Mesenchymal stem cell (in vitro differentiated cells and primary cell): ENCODE data around the gene HHIPL1.

Experiments
- DNase-seq: peaks from one replicate; pipeline ENCODE4 v3.0.0-alpha.2; 2013
- H2AFZ ChIP-seq: one replicate; pipeline ENCODE4 v1.6.1; 2013; ENCODE audit warnings: low read depth, mild to moderate bottlenecking, control low read depth, inconsistent platforms, low read length, moderate library complexity
- H2AK5ac ChIP-seq: 2 replicates; pipeline ENCODE4 v1.6.1; 2013; ENCODE audit warnings: low read length, moderate library complexity, mild to moderate bottlenecking, inconsistent platforms; ENCODE audit not compliant: severe bottlenecking
- H2BK120ac ChIP-seq: one replicate; pipeline ENCODE4 v1.6.1; 2013; ENCODE audit warnings: low read depth, mild to moderate bottlenecking, inconsistent platforms, low read length, moderate library complexity
- H2BK12ac ChIP-seq, 2 experiments: one replicate each; pipeline ENCODE4 v1.6.1; 2013; ENCODE audit warnings: inconsistent platforms in 2 of 2, low read length in 2 of 2, mild to moderate bottlenecking in 2 of 2, moderate library complexity in 2 of 2, control low read depth in 1 of 2
- H2BK15ac ChIP-seq: one replicate; pipeline ENCODE4 v1.6.1; 2013; ENCODE audit warnings: mild to moderate bottlenecking, low read depth, inconsistent platforms; ENCODE audit not compliant: poor library complexity, severe bottlenecking
- H2BK5ac ChIP-seq: 2 replicates; pipeline ENCODE4 v1.6.1; 2013; ENCODE audit warnings: low read depth, mild to moderate bottlenecking, low read length, control low read depth, inconsistent platforms; ENCODE audit not compliant: poor library complexity, severe bottlenecking
- H3K14ac ChIP-seq, 2 experiments: one replicate each; pipeline ENCODE4 v1.6.1; 2013; ENCODE audit warnings: inconsistent platforms in 2 of 2, low read length in 2 of 2, control low read depth in 1 of 2, mild to moderate bottlenecking in 1 of 2, moderate library complexity in 1 of 2
- H3K18ac ChIP-seq, 2 experiments: one replicate each; pipeline ENCODE4 v1.6.1; 2013; ENCODE audit warnings: inconsistent platforms in 2 of 2, low read length in 2 of 2, control low read depth in 1 of 2, low read depth in 1 of 2, mild to moderate bottlenecking in 1 of 2
- H3K23ac ChIP-seq, 2 experiments: one replicate each; pipeline ENCODE4 v1.6.1; 2013; ENCODE audit warnings: inconsistent platforms in 2 of 2, low read length in 2 of 2, mild to moderate bottlenecking in 2 of 2, moderate library complexity in 2 of 2, control low read depth in 1 of 2
- H3K27ac ChIP-seq: 2 replicates; pipeline ENCODE4 v1.5.1; 2013; ENCODE audit warnings: mild to moderate bottlenecking, moderate library complexity, low read length, control low read depth, inconsistent platforms; ENCODE audit not compliant: poor library complexity, severe bottlenecking
- H3K27me3 ChIP-seq, 2 experiments: 2 replicates each; pipeline versions ENCODE4 v1.6.1 to v1.7.0; 2013; ENCODE audit warnings: low read length in 2 of 2, mild to moderate bottlenecking in 2 of 2, moderate library complexity in 2 of 2, control low read depth in 1 of 2, inconsistent platforms in 1 of 2; ENCODE audit not compliant: control insufficient read depth in 1 of 2, insufficient read depth in 1 of 2
- H3K36me3 ChIP-seq, 2 experiments: 2 replicates each; pipeline versions ENCODE4 v1.6.1 to v1.7.0; 2013; ENCODE audit warnings: low read length in 2 of 2, control low read depth in 1 of 2, inconsistent platforms in 1 of 2, low read depth in 1 of 2, mild to moderate bottlenecking in 1 of 2; ENCODE audit not compliant: insufficient read depth in 2 of 2, control insufficient read depth in 1 of 2
- H3K4ac ChIP-seq, 2 experiments: one replicate each; pipeline ENCODE4 v1.6.1; 2013; ENCODE audit warnings: inconsistent platforms in 2 of 2, low read length in 2 of 2, mild to moderate bottlenecking in 2 of 2, moderate library complexity in 2 of 2, control low read depth in 1 of 2, low read depth in 1 of 2
- H3K4me1 ChIP-seq: 2 replicates; pipeline ENCODE4 v1.6.1; 2013; ENCODE audit warnings: low read depth, low read length, control low read depth; ENCODE audit not compliant: control insufficient read depth, insufficient read depth
- H3K4me2 ChIP-seq: 2 replicates; pipeline ENCODE4 v1.6.1; 2013; ENCODE audit warnings: low read length, mild to moderate bottlenecking, inconsistent platforms; ENCODE audit not compliant: poor library complexity, severe bottlenecking
- H3K4me3 ChIP-seq, 2 experiments: 2 replicates each; pipeline versions ENCODE4 v1.5.1 to v1.7.0; 2013; ENCODE audit warnings: low read length in 2 of 2, mild to moderate bottlenecking in 2 of 2, control low read depth in 1 of 2, low read depth in 1 of 2; ENCODE audit not compliant: insufficient read depth in 1 of 2
- H3K79me1 ChIP-seq: replicated peaks from 2 replicates; pipeline ENCODE4 v1.6.1; 2013; ENCODE audit warnings: mild to moderate bottlenecking, control low read depth, low read length, inconsistent platforms; ENCODE audit not compliant: poor library complexity, severe bottlenecking
- H3K9ac ChIP-seq: 2 replicates; pipeline ENCODE4 v1.7.0; 2013; ENCODE audit warnings: mild to moderate bottlenecking, low read length, moderate library complexity
- H3K9me3 ChIP-seq: 2 replicates; pipeline ENCODE4 v1.7.0; 2013; ENCODE audit warnings: mild to moderate bottlenecking, low read length; ENCODE audit not compliant: control insufficient read depth
- H4K8ac ChIP-seq: one replicate; pipeline ENCODE4 v1.6.1; 2013; ENCODE audit warnings: inconsistent platforms, mild to moderate bottlenecking, low read length, moderate library complexity
- H4K91ac ChIP-seq: one replicate; pipeline ENCODE4 v1.6.1; 2013; ENCODE audit warnings: mild to moderate bottlenecking, low read length, inconsistent platforms
- WGBS: methylation state at CpG from one replicate; pipeline ENCODE4 v1.1.7; 2013; ENCODE audit warnings: mixed read lengths; 5-methylcytosine and 5-hydroxymethylcytosine counted together

The HHIPL1 gene

DNA sequence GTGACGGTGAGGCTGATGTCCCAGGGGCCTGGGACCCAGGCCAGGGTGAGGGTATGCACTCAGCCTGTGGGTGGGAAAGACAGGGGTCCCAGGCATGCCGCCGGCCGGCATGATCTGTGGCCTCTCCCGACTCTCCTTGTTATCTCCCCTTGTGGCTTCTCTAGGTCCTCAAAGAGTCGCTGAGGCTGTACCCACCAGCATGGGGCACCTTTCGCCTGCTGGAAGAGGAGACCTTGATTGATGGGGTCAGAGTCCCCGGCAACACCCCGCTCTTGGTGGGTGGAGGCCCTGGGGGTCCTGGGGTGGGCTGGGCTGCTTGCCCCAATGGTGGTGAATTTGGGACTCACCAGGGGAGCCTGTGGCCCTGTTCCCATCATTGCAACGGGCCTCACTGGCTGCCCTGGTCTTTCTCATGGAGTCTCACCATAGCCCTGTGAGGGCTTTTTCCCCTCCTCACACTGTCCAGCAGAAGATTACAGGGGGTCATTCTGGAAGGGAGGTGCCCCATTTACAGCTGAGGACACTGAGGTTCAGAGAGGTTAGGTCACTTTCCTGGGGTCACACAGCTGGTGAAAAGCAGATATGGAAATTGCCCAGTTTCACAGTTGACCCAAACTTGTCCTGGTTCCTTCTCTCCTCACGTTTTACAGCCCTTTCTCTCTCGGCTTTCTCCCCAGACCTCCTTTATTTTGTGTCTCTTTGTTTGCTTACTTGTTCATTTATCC is 77.0 kb downstream of the HHIPL1 start:
- Histone ChIP-seq H3K4me3 (no peak overlapping the region), H2BK15ac (no peak overlapping the region), H3K4me1 (peaks cover 8% of the 10 kb centered on the region), H4K91ac (no peak overlapping the region), H3K27me3 (peaks cover 25 to 51% of the 10 kb centered on the region in 2 experiments), H2BK5ac (no peak overlapping the region), H3K4ac (no peak overlapping the region), H3K27ac (no peak overlapping the region), H3K9ac (no peak overlapping the region), H3K79me1 (no peaks in the 10 kb centered on the region), H2AK5ac (no peak overlapping the region), H3K23ac (no peak overlapping the region), H3K18ac (no peak overlapping the region), H2AFZ (no peak overlapping the region), H2BK12ac (no peak overlapping the region), H3K14ac (no peak overlapping the region), H3K36me3 (no peaks in the 10 kb centered on the region), H4K8ac (no peak overlapping the region), H3K9me3 (no peaks in the 10 kb centered on the region), H2BK120ac (no peak overlapping the region), H3K4me2 (no peak overlapping the region)
- 83% methylated on average over 12 of the region's 12 CpGs for WGBS
- no peak for DNase-seq

DNA sequence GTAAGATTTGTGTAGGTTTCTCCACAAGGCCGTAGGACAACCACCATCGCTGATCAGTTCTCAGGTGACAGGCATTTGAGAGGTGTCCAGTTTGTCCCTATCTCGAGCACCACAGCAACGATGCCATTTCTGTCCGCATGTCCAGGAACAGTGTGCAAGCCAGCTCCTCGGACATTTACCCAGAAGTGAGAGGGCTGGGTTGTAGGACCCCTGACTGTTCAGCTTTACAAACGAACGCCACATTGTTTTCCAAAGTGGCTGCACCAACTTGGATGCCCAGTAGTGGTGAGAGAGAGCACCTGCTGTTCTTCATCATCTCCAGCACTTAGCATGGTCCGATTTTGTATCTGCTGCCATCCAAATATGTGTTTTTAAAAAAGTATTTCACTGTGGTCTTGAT is 77.8 kb downstream of the HHIPL1 start:
- peaks cover 32 to 56% of the 10 kb centered on the region in 2 experiments for H3K27me3 ChIP-seq
- H2AK5ac ChIP-seq, result no peak overlapping the region
- no peak overlapping the region for H3K9ac ChIP-seq
- H2BK120ac ChIP-seq, result no peak overlapping the region
- no peak overlapping the region for H3K4me2 ChIP-seq
- no peak overlapping the region for H4K8ac ChIP-seq
- peaks cover 8% of the 10 kb centered on the region for H3K4me1 ChIP-seq
- no peak overlapping the region for H2BK5ac ChIP-seq
- H3K79me1 ChIP-seq, result no peaks in the 10 kb centered on the region
- no peak overlapping the region for H3K18ac ChIP-seq
- DNase-seq, result no peak
- no peak overlapping the region for H4K91ac ChIP-seq
- 87% methylated on average over 9 of the region's 9 CpGs for WGBS
- no peak overlapping the region for H3K23ac ChIP-seq
- H3K14ac ChIP-seq, result no peak overlapping the region
- no peak overlapping the region for H3K27ac ChIP-seq
- no peak overlapping the region for H2BK12ac ChIP-seq
- no peak overlapping the region for H2BK15ac ChIP-seq
- H2AFZ ChIP-seq, result no peak overlapping the region
- H3K4me3 ChIP-seq, result no peak overlapping the region
- no peaks in the 10 kb centered on the region for H3K9me3 ChIP-seq
- H3K4ac ChIP-seq, result no peak overlapping the region
- H3K36me3 ChIP-seq, result no peaks in the 10 kb centered on the region

DNA sequence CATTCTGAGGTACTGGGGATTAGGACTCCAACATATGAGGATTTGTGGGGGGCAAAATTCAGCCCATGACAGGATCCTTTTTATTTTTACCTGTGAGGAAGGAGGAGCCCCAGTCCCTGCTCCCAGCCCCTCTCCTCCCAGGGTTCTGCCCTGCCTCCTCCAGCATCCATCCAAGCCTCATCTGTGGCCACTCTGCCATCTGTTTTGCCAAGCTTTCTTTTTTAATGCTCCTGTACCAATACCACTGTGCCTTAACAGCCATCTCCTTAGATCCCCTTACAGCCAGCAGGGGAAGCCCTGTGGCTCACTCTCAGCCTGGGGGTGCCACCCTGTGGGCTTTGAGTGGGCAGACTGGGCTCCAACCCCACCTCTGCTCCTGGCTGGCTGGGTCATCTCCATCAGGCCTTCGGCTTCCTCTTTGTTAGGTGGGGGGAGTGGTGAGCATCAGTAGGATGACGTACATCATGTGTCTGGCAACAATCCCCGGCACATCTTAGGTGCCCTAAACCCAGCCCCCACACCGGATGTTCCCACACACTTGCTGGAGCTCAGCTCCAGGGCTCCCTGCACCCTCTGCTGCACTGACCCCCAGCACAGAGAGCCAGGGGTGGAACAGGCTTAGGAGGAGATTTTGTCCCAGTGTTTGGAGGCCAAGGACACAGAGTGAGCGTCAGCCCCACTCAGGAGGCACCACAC is 79.4 kb downstream of the HHIPL1 start:
- 90% methylated on average over 4 of the region's 5 CpGs for WGBS
- Histone ChIP-seq H3K14ac (no peak overlapping the region), H2BK5ac (no peak overlapping the region), H3K4ac (no peak overlapping the region), H3K27ac (no peak overlapping the region), H2AK5ac (no peak overlapping the region), H3K36me3 (no peaks in the 10 kb centered on the region), H4K91ac (no peak overlapping the region), H2BK120ac (no peak overlapping the region), H3K27me3 (peaks cover 32 to 58% of the 10 kb centered on the region in 2 experiments), H3K9me3 (no peaks in the 10 kb centered on the region), H3K18ac (no peak overlapping the region), H3K4me3 (no peak overlapping the region), H3K79me1 (no peaks in the 10 kb centered on the region), H2BK12ac (no peak overlapping the region), H4K8ac (no peak overlapping the region), H3K23ac (no peak overlapping the region), H3K9ac (no peak overlapping the region), H2BK15ac (no peak overlapping the region), H2AFZ (no peak overlapping the region), H3K4me2 (no peak overlapping the region), H3K4me1 (peaks cover 8% of the 10 kb centered on the region)
- DNase-seq, result no peak

DNA sequence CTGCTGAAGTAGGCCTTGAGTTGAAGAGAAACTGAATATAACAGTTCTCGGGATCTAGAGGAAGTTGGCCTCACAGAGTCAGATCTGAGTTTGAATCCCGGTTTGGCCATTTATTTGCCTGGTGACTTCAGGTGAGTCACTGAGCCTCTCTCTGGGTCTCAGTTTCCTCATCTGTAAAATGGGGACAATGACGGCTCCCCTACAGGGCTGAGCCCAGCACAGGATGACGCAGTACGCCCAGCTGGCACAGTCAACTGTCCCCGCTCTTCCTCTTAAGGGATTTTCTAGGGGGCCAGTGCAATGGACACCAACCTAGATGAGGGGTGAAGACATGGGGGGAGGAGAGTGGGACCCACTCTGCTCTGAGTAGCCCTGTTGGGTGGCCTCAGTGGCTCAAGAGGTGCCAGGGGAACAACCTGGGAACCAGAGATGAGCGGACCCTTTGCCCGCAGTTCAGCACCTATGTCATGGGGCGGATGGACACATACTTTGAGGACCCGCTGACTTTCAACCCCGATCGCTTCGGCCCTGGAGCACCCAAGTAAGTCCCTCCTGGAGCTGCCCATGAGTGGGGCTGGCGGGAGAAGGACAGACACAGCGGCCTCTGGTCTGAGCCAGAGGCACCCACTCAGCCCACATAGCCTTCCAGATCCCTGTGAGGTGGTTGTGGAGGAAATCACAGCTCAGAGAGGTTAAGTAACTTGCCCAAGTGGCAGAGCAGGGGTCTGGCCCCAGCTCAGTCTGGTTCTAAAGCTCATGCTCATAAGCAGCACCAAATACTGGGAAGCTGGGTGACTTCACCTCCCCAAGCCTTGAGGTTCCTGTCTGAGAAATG is 80.2 kb downstream of the HHIPL1 start:
- Histone ChIP-seq H2AK5ac (no peak overlapping the region), H3K18ac (no peak overlapping the region), H2AFZ (no peak overlapping the region), H3K4me3 (no peak overlapping the region), H3K4me1 (peaks cover 11% of the 10 kb centered on the region), H3K14ac (no peak overlapping the region), H2BK12ac (no peak overlapping the region), H3K9ac (no peak overlapping the region), H3K4ac (no peak overlapping the region), H3K36me3 (no peaks in the 10 kb centered on the region), H2BK120ac (no peak overlapping the region), H4K8ac (no peak overlapping the region), H2BK5ac (no peak overlapping the region), H3K9me3 (no peaks in the 10 kb centered on the region), H4K91ac (no peak overlapping the region), H3K4me2 (no peak overlapping the region), H3K27ac (no peak overlapping the region), H2BK15ac (no peak overlapping the region), H3K79me1 (no peaks in the 10 kb centered on the region), H3K23ac (no peak overlapping the region), H3K27me3 (peaks cover 32 to 58% of the 10 kb centered on the region in 2 experiments)
- no peak for DNase-seq
- WGBS, result 95% methylated on average over 15 of the region's 15 CpGs
